ENCODE measurements around the gene ASPHD1. TPM values are rescaled to one million over a fixed set of nuclear protein-coding genes. Genes with fewer than 3 reads are reported as not detected.

The ASPHD1 gene
- total RNA-seq, 4 donors from 2014 or later: 0.34 TPM; not detected in 3

GRCh38 chr16:29950806-29951461 lies 50.6 kb downstream of the ASPHD1 start:
- no peak for DNase-seq (ENCODE audit: low spot score in 2 of 2)
- H3K36me3 ChIP-seq: no peaks in the 10 kb centered on the region
- H3K27me3 ChIP-seq: no peaks in the 10 kb centered on the region
- H3K4me3 ChIP-seq: no peak overlapping the region
- no peak overlapping the region for H3K27ac ChIP-seq
- WGBS: 90% methylated on average over 4 of the region's 4 CpGs
- H3K9me3 ChIP-seq: no peaks in the 10 kb centered on the region
- no peaks in the 10 kb centered on the region for H3K4me1 ChIP-seq
- no peak for TF ChIP-seq POLR2A (IDR thresholded peaks at IDR 0.05)
- TF ChIP-seq POLR2AphosphoS5 (IDR thresholded peaks at IDR 0.05): no peak
- no peak for TF ChIP-seq EP300 (IDR thresholded peaks at IDR 0.05)
- no peak for TF ChIP-seq CTCF (IDR thresholded peaks at IDR 0.05)

- H3K36me3 ChIP-seq: no peaks in the 10 kb centered on the region
- H3K9me3 ChIP-seq: no peaks in the 10 kb centered on the region
- H3K4me1 ChIP-seq: no peaks in the 10 kb centered on the region
- no peak overlapping the region for H3K27ac ChIP-seq
- no peak for DNase-seq (ENCODE audit: low spot score in 2 of 2)
- TF ChIP-seq CTCF (IDR thresholded peaks at IDR 0.05) (no peak), EP300 (IDR thresholded peaks at IDR 0.05) (no peak), POLR2A (IDR thresholded peaks at IDR 0.05) (no peak), POLR2AphosphoS5 (IDR thresholded peaks at IDR 0.05) (no peak)
- no peaks in the 10 kb centered on the region for H3K27me3 ChIP-seq
- no peak overlapping the region for H3K4me3 ChIP-seq
- 89% methylated on average over 6 of the region's 8 CpGs for WGBS
Measured at GRCh38 chr16:29951625-29952365, 51.5 kb downstream of the ASPHD1 start.

Other genes starting within 250 kb of the ASPHD1 start
- gene SPN, start 237.2 kb upstream of the ASPHD1 start, total RNA-seq: 1 to 10 TPM; 2.2 to 6.3 (median 4.7) TPM
- 1 to 10 TPM; 2.2 to 5.5 (median 3.5) TPM for gene QPRT, start 221.3 kb upstream of the ASPHD1 start, total RNA-seq
- gene C16orf54, start 154.5 kb upstream of the ASPHD1 start, total RNA-seq: 1 to 10 TPM in 1 of 4 donors, under 1 TPM in 1, not detected in 2; 0.34 to 1.1 TPM
- gene ZG16, start 122.2 kb upstream of the ASPHD1 start, total RNA-seq: under 1 TPM in 1 of 4 donors, not detected in 3; 0.89 TPM
- 10 to 100 TPM; 42.8 to 65.7 (median 55.1) TPM for gene KIF22, start 109.7 kb upstream of the ASPHD1 start, total RNA-seq
- 100 to 1,000 TPM in 3 of 4 donors, 10 to 100 TPM in 1; 98.4 to 180 (median 125) TPM for gene MAZ, start 94.0 kb upstream of the ASPHD1 start, total RNA-seq
- gene PRRT2, start 88.3 kb upstream of the ASPHD1 start, total RNA-seq: 1 to 10 TPM in 3 of 4 donors, not detected in 1; 1.1 to 6.8 (median 3.7) TPM
- gene PAGR1, start 84.3 kb upstream of the ASPHD1 start, total RNA-seq: 10 to 100 TPM; 23.3 to 35.2 (median 23.8) TPM
- 100 to 1,000 TPM in 1 of 4 donors, 10 to 100 TPM in 3; 54.9 to 104 (median 68.1) TPM for gene MVP, start 80.0 kb upstream of the ASPHD1 start, total RNA-seq
- 100 to 1,000 TPM in 1 of 4 donors, 10 to 100 TPM in 3; 68.7 to 112 (median 96.7) TPM for gene CDIPT, start 37.3 kb upstream of the ASPHD1 start, total RNA-seq
- 1 to 10 TPM in 3 of 4 donors, under 1 TPM in 1; 0.98 to 2.9 (median 1.2) TPM for gene SEZ6L2, start 938 bp upstream of the ASPHD1 start, total RNA-seq
- gene KCTD13, start 25.7 kb downstream of the ASPHD1 start, total RNA-seq: 10 to 100 TPM; 20.3 to 43.9 (median 32.0) TPM
- 100 to 1,000 TPM in 3 of 4 donors, 10 to 100 TPM in 1; 78.0 to 109 (median 106) TPM for gene TMEM219, start 61.6 kb downstream of the ASPHD1 start, total RNA-seq
- 10 to 100 TPM; 29.1 to 54.4 (median 39.1) TPM for gene TAOK2, start 73.4 kb downstream of the ASPHD1 start, total RNA-seq
- gene HIRIP3, start 95.1 kb downstream of the ASPHD1 start, total RNA-seq: 10 to 100 TPM; 14.6 to 29.3 (median 21.7) TPM
- 10 to 100 TPM; 48.2 to 58.7 (median 51.0) TPM for gene INO80E, start 95.8 kb downstream of the ASPHD1 start, total RNA-seq
- under 1 TPM in 1 of 4 donors, not detected in 3; 0.42 TPM for gene DOC2A, start 110.5 kb downstream of the ASPHD1 start, total RNA-seq
- not detected for gene C16orf92, start 122.7 kb downstream of the ASPHD1 start, total RNA-seq
- 1 to 10 TPM in 1 of 4 donors, under 1 TPM in 1, not detected in 2; 0.81 to 1.4 TPM for gene TLCD3B, start 130.8 kb downstream of the ASPHD1 start, total RNA-seq
- 100 to 1,000 TPM; 794 to 967 (median 870) TPM for gene ALDOA, start 165.3 kb downstream of the ASPHD1 start, total RNA-seq
- gene PPP4C, start 175.5 kb downstream of the ASPHD1 start, total RNA-seq: 10 to 100 TPM; 52.0 to 66.0 (median 61.2) TPM
- gene TBX6, start 191.4 kb downstream of the ASPHD1 start, total RNA-seq: 1 to 10 TPM; 2.7 to 7.6 (median 4.7) TPM
- gene YPEL3, start 195.7 kb downstream of the ASPHD1 start, total RNA-seq: 100 to 1,000 TPM; 138 to 197 (median 195) TPM
- gene GDPD3, start 213.0 kb downstream of the ASPHD1 start, total RNA-seq: 10 to 100 TPM in 3 of 4 donors, 1 to 10 TPM in 1; 8.7 to 40.0 (median 12.5) TPM
- gene MAPK3, start 222.7 kb downstream of the ASPHD1 start, total RNA-seq: 10 to 100 TPM; 34.1 to 62.4 (median 60.1) TPM

Measured in suprapubic skin (tissue), 4 donors.